Left hindlimb (tissue), 1 donor: ENCODE data around the gene HES6.

Experiments used
- DNase-seq: peaks from one replicate; pipeline ENCODE4 v3.0.0-alpha.2; 2018

Gene HES6

DNA sequence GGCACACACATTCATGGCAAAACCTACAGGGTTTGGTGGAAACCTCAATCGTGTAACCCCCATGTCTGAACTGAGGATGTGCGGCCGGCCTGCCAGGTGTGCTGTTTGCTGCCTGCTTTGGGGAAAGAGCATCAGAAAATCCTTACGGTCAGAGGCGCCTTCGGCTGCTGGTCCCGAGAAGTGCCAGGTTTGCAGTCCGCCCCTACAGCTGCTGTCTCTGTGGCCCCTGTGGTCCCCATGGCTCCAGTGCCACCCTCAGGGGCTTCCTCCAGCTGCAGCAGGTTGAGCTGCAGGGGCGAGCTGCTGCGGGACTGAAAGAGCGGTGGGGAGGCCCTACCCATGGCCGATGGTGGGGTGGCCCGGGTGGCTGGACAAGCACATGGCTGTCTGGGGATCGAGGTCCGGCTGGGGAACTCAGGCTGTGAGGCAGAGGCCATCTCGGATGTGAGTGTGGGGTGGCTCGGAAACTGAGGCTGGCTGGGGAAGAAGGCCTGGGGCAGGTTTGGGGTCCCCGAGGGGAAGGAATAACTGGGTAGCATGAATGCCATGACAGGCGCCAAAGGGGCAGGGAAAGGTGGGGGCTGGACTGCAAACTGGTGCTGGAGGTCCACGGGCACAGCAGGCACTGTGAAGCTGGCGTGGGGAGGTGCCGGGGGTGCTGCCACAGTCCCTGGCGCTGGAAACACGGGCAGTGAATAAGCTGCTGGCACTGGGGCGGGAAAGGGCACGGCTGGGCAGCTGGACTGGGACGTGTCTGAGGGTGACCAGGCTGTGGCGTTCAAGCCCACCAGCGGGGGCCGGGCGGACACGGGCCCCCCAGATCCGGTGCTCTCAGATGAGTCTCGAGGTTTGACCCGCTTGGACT is 13.2 kb upstream of the HES6 start:
- no peak for DNase-seq

DNA sequence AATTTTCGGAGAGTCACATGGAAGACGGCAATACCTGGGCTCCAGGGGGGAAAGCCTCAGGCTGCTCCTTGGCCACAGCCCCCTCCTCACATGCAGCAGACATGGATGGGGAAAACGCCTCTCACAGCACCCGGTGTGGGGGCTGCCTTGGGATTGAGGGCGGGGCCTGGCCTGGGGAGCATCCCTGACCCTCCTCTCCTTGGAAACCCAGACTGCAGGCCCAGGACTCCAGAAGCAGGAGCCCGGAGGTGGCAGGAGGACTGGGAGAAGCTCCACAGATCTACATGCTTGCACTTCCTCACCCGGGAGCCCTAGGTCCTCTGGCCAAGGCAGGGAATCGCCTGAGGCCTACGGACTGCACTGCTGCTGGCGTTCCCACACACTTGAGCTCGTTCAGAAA is 12.1 kb upstream of the HES6 start:
- no peak for DNase-seq

DNA sequence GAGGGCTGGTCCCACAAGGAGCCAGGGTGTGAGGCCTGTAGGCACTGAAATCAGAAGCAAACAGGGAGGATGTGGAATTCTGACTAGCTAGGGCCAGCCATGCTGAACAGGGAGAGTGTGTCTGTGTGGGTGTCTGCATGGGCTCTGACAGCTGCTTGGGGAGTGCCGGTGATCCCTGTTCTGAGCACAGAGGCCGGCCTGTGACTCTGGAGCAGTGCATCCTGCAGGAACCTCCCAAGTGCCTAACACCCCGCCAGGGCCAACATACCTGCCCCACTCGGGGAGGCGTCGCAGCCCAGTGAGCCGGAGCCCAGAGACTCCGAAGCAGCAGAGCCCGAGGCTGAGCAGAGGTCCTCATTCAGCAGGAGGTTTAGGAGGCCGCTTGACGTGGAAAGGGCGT is 11.5 kb upstream of the HES6 start:
- no peak for DNase-seq

DNA sequence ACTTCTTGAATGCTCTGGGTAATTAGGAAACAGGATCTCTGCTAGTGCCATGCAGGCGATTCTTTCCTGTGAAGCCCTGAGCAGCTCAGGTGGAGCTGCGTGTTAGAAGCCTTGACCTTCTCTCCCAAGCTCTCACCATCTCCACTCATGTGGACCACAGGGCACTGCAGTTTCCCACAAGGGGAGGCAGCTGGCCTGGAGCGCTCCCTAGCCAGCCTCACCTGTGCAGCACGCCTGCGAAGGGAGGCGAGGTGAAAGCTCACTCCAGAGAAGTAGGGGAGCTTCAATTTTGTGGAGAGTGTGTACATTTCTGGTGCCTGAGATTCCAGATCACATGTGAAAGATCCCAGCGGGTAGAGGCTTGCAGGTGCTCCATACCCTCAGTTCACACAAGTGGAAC is 11.1 kb upstream of the HES6 start:
- no peak for DNase-seq

DNA sequence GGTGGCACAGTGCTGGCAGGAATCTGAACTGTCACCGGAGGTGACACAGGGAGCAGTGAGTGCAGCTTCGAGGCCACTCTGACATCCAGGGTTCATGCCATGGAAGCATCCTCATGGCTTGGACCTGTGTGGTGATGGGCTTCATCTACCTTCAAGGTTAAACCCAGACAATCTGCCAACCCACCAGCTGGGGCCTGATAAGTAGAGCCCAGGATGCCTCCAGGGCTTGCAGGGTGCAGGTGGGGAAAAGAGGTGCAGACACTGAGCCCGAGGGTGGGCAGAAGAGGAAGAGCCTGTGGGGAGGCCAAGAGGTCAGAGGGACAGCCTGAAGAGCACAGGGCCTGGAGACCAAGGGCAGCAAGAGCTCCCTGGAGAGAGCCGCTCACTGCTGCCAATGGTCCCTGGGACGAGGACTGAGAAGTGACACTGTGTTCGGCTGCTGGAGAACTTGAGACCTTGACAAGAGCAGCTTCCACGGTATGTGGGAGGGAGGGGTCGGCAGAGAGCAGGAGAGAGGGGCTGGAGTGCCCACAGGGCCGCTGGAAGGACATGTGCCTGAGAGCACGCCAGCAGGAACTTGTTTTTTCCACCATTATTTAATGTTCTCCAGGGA is 8.1 kb upstream of the HES6 start:
- DNase-seq, result no peak

DNA sequence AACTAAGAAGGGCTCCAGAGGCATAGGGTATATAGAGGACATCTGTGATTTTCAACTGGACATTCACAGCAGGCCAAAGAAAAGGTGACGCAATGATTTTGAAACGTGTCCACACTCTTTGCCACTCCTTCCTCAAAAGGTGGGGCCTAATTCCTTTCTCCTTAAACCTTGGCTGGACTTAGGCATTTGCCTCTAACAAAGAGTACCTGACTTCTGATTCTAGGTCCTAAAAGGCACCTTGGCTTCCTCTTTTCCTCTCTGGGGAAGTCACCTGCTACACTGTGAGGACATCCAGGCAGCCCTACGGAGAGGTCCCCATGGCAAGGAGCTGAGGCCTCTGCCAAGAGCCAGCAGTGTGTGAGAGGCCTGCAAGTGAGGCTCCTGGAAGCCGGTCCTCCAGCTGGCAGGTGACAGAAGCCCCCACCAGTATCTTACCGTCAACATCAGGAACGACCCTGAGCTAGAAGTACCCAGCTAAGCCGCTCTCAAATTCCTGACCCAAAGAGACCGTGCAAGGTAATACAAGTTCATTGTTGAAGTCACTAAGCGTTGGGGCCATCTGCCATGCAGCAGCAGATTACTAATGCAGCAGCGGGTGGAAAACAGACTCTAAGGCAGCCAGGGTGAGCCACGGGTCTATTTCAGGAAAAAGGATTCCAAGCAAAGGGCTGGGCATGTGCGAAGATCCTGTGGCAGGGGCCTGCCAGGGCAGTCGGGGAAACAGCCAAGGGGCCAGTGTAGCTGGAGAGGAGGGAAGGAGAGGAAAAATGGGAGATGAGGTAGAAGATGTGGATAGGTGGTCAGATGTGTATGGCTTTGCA is 7.4 kb upstream of the HES6 start:
- no peak for DNase-seq

DNA sequence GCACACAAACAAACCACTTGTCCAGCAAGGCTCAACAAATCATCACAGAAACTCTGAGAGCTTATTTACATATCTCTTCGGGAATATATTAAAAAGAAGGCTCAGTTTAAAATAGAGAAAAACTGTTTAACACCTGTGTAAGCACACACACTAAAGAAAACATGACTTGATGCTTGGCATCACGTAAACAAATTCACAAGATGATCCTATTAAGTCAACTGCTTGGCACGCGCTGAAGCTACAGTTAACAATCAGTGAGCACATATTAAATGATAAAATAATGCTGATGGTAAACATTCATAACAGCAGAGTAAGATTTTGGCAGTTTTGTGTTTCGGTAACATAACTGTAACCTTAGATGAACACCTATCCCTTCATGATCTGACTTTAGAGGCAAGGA is 4.3 kb upstream of the HES6 start:
- DNase-seq, result no peak

DNA sequence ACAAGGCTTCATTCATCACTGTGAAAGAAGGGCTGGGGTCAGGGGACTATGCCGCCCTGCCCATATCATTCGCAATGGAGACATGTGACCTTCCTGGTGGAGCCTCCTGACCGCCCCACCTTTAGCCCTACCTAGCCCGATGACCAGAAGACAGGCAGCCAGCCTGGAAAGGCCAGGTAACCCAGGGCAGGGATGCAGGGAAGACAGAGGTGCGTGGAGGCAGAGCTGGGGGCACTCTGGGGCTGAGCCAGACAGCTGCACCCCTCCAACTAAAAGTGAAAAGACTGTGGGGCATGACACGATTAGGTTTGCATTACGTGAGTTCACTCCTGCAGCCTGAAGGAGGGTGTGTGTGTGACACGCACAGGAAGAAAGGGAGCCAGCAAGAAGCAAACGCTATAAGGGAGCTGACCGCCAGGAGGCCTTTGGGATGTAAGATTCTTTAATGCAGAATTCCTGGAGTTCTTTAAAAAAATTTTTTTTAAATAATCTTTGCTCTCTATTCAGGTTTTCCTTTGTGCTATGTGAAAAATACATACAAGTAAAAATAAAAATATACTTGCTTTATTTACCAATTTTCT is 3.7 kb upstream of the HES6 start:
- no peak for DNase-seq

DNA sequence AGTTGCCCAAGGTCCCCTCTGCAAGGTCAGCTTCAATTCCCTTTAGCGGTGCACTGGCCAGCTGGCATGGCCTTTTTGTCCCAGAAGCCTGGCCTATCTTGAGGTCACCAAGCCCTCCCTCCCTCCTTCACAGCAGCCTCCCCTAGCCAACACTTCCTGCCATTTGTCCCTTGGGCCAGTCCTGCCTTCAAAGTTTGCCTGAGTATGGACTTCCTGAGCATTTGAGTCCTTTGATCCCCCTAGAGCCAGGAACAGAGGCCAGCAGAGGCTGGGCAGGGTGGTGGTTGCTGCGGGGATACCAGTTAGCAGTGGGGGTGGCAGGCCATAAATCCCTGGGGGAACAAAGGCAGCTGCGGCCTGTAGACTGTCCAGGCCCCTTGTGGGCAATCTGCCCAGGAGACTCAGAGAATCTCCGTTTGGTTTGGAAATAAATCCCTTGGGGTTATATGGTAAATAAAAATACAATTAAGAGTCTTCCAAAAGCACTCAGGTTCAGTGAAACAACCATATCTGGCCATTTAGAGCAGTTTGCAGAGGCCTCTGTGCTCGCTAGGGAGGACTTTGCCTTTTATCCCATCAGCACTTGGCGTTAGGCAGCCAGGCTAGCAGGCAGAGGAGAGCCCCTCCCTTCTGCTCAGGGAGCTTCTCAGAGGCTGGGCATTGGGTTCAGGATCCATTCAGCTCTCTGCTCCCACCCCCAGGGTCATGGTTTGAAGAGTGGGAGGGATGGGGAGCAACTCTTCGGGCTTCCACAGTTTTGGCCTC is 3.1 kb upstream of the HES6 start:
- no peak for DNase-seq

DNA sequence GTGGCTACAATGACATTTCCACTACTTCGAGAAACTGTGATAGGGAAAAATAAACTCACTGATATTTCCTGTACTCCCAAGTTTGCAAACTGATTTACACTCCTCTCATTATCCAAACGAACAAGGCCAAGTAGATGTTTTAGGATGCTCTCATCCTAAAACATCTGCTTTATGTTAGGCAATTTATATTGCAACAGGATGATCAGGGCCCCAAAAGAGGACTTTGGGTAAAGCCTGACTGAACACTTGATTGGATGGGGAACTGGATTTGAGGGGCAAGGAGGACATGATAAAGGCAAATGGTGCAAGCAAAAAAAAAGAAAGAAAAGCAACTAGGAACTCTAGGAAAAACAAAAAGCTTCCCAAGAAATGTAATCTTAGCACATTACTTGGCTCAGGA is 2.1 kb upstream of the HES6 start:
- no peak for DNase-seq

DNA sequence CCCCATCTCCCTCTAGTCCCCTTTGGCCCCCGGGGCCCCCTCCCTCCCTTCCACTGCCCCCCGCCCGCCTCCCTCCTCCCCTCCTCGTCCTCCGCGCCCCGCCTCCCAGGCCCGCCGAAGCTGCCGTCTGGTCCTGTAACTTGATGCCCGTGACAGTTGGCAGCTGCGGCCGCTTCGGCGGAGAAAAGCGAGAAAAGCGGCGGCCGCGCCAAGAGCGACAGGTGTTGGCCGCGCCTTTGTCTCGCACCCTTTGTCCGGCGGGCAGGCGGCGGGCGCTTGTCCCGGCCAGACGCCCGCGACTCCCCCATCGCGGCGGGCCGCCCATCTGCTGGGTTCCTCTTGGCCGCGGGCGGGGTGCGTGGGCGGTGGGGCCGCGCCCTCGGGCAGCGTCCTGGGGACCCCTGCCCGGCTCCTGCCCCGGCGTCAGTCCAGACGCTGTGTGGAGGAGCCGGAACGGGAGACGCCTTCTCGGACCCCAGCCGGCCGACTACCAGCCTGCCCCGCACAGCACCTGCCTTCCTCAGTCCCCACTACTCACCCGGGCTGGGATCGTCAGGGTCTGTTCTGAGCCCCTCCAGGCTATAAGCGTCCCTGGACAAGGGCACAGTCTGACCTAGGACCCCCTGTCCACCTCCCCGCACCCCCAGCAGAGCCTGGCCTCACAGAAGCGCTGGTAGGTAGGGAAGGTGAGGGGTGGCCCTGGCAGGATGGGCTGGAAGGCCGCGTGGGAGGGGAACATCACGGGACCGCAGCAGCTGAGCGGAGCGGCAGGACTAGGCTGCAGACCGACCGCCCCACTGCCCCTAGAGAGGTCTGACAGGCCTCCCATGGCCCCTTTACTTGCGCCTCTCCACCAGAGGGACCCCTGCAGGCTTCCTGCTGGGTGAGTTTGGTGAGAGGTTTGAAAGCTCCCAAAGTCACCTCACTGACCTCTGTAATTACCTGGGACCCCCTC is 1.2 kb upstream of the HES6 start:
- peak; percentile 83 for DNase-seq

DNA sequence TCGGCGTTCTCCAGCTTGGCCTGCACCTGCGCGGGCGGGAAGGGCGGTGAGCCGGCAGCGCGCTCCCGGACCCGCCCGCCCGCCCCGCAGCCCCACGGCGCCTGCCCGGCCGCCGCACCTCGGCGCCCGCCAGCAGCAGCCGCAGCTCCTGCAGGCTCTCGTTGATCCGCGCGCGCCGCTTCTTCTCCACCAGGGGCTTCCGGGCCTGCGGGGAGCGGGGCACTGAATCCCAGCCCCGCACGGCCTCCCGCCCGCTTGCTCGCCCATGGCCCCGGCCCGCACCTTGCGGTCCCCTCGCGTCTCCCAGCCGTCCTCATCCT is 335 bp downstream of the HES6 start:
- DNase-seq, result no peak

DNA sequence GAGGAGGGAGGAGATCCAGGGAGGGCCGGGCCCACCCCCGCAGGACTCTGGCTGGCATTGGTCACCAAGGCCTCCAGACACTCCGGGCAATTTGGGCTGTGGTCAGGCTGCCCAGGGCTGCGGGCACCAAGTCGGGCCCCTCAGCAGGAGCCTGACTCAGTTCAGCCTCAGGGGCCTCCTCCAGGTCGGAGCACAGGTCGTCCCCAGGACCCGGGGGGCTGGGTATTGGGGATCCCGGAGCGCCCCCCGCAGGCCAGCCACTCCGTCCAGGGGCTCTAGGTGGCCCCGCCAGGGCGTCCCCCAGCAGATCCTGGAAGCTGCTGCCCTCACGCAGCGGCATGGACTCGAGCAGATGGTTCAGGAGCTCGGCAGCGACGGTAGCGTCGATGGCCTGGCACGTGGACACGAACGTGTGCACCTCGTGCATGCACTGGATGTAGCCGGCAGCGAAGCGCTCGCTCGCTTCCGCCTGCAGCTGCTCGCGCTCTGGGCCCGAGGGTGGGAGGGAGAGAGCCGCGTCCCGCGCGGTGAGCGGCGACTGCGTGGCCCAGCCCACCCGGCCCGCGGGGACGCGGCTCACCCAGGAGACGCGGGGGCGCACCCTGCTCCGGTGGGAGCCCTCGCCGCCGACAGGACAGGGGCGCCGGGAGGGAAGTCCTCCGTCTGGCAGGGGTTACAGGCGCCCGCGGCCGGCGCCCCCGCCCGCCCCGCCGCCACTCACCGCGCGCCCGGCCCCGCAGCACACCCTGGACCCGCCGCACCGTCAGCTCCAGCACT is 884 bp downstream of the HES6 start:
- DNase-seq, result no peak

DNA sequence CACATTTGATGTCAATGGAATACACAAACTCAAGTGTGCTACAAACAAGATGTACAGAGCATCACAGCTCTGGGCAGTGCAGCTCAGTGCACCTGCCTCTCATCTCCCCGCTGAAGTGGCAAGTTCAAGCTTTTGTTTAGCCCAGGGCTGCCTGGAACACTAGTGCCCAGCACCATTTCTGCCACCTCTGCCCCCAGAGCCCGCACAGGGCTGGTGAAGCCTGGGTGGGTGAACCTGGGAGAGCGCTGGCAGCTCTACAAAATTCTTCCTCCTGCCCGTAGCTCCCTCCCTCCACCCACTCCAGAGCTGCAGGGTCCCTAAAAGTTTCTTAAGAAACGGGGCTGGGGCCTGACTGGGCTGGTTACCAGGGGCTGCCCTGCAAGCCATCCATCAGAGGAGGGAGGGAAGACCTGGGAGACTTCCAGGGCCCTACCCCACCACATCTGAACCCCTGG is 1.5 kb downstream of the HES6 start:
- DNase-seq, result no peak

DNA sequence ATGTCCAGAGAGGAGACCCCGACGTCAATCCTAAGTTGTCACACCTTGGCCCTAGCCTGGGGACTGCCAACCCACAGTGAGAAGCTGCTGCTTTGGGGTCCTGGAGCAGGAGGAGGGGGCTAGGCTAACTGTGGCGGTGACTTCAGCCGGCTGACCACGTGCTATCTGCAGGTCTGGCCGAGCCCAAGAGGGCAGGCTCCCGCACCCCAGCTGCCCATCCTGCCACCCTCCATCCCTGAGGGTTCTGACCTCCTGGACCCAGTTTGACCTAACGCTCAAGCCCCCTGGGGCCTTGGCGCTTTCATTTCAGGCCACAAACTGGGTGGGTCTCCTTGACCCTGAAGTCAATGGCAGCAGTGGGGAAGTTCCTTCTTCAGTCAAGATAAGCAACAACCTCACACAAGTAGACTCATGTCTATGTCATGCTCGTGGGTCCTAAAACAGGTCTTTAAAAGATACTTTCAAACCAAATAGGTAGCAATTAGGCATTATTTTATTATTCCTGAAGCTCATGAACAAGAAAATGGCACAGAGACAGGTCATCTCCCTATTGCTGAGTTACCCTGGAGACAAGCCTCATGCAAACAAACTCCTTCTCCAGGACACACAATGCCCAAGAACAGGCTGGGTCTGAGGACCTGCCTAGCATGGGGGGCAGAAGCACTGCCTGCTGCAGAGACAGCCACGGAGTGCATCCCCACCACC is 2.3 kb downstream of the HES6 start:
- DNase-seq, result no peak

DNA sequence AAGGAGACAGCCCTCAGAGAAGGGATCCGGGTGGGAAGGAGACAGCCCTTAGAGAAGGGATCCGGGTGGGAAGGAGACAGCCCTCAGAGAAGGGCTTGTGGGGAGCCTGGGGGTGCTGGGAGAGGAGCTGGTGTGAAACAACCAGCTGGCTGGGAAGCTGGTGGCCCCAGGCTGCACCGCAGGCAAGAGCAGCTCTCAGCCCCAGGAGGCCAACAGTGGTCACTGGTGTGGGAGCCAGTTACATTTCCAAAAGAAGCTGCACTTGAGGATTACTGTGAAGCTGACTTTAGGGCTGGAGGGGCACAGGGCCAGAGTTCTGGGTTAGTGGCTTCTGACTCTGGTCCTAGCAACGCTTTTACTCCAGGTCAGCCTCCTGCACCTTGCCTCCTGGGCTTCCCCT is 3.3 kb downstream of the HES6 start:
- DNase-seq, result no peak

DNA sequence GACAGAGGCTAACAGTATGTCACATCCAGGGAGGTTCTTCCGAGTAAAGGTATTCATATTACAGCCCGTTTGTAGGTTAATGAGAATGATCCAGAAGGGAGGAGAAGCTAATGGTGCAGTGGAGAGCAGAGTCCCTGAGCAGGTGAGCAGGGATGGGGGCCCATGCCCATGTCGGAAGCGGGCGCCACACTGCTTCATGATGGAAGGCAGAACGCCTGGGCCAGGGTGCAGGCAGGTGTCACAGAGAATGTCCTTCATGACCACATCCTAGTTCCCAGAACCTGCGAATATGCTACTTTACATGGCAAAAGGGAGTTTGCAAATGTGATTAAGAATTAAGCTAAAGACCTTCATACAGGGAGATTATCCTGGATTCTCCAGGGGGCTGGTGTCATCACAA is 4.0 kb downstream of the HES6 start:
- DNase-seq, result no peak

DNA sequence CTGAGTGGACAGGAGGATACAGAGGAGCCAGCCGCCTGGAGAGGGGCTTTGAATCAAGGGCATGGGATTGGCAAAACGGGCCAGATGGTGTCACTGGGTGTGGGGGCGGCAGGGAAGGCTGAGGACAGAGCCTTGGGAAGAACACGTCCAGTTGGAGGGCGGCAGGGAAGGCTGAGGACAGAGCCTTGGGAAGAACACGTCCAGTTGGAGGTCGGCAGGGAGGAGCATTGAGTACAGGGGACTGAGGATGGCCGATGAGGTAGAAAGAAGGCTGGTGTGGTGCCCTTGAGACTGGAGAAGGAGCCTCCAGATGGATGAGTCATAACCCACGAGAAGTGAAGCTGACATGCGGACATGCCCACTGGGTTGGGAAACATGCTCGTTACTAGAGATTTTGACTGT is 4.5 kb downstream of the HES6 start:
- no peak for DNase-seq

DNA sequence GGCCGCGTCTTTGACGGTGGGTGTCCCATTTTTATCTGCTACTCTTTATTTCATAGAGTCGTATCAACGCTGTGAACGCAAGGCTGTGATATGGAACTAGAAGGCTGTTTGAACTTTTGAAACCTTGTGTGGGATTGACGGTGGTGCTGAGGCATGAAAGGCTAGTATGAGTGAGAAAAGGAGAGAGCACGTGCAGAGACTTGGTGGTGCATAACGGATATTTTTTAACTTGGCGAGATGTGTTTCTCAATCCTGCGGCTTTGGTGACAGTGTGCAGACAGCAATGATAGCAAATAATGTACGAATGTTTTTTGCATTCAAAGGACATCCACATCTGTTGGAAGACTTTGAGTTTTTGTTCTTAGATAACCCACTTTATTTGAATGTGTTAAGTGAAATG is 6.2 kb downstream of the HES6 start:
- DNase-seq, result no peak

DNA sequence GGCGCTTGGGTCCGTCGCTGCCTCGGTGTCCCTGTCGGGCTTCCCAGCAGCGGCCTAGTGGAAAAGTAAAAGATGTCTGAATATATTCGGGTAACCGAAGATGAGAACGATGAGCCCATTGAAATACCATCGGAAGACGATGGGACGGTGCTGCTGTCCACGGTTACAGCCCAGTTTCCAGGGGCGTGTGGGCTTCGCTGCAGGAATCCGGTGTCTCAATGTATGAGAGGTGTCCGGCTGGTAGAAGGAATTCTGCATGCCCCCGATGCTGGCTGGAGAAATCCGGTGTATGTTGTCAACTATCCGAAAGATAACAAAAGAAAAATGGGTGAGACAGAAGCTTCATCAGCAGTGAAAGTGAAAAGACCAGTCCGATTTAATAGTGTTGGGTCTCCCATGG is 8.0 kb downstream of the HES6 start:
- DNase-seq, result no peak
